Measurements from ENCODE around the gene GSG1L2.

The GSG1L2 gene

DNA sequence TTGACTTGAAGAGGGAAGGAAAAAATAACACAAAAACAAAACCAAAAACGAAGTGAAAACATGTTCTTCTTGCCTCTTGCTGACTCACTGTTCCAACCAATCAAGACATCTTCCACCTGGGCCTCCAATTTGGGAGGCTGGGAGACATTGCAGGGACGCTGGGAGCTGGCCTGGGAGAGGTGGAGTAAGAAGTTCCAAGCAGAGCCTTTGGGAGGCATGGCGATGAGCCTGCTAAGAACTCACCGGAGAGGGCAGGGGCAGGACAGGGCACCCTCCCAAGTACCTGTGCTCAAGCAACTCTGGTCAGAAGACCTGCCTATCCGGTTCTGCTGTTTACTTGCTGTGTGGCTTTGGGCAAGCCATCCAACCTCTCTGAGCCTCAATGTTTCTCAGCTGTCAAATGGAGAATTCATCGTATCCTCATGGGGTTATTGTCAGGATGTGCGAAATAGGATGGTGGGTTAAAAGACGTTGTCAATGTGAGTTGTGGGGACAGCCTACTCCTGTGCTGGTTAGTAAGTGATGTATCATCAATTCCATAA is 3.0 kb upstream of the GSG1L2 start:
- no peak for DNase-seq

DNA sequence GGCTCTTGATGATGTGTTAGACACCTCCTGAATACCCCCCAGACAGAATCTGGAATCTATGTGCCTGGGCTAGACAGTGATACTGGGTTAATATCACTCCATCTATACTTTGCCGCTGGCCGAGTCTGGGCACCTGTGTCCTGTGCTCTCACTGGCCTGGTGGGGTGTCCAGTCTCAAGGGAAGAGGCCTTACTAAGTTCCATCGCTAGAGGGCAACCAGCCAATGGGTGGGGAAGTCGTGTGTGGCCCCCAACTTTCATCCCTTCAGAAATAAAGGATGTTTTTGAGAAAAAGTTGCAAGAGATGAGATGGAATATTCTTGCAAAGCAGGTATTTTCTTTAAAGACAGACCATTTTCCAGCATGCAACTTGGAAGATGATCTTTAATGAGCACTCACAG is 2.2 kb upstream of the GSG1L2 start:
- no peak for DNase-seq

- DNase-seq = no peak
Measured at GRCh38 chr17:9820448-9820847, 1.4 kb downstream of the GSG1L2 start.

DNA sequence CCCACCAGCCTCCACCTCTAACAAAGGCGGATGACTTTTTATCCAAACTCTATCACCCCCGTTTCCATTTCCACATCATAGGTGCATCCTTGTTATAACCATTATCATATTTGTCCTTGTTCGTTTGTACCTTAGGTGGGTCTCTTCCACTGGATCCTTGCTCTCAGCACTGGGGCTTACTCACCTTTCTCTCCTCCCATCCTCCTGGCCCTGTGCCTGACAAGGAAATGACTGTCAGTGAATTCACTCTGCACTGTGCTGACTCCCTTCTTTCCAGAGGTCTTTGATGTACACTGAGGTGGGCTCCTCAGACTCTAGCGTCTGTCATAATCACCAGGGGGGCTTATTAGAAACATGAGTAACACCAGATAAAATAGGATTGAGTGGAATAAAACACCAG is 3.1 kb downstream of the GSG1L2 start:
- DNase-seq = no peak

DNA sequence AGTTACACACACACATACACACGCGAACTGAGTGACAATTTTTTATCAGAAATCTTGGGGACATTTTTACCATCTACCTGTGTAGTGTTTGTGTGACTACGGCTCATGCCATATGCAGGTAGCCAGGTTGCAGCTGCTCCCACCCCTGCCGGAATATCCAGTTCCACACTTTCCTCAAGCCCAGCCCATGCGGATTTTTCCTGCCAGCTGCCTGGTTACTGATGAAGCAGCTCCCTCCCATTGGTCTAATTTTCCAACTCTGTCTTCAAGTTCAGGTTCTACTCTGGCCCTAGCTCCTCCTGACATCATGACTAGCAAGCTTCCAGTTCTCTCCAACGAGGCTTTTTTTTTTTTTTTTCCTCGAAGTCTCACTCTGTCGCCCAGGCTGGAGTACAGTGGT is 4.8 kb downstream of the GSG1L2 start:
- DNase-seq = peak; percentile 48

DNA sequence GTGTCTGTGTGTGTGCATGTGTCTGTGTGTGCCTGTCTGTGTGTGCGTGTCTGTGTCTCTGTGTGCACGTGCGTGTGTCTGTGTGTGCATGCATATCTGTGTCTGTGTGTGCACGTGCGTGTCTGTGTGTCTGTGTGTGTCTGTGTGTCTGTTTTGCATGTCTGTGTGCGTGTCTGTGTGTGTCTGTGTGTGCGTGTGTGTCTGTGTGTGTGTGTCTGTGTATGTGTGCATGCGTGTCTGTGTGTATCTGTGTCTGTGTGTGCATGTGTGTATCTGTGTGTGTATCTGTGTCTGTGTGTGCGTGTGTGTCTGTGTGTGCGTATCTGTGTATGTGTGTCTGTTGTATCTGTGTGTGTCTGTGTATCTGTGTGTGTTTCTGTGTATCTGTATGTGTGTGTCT is 5.4 kb downstream of the GSG1L2 start:
- DNase-seq = no peak

DNA sequence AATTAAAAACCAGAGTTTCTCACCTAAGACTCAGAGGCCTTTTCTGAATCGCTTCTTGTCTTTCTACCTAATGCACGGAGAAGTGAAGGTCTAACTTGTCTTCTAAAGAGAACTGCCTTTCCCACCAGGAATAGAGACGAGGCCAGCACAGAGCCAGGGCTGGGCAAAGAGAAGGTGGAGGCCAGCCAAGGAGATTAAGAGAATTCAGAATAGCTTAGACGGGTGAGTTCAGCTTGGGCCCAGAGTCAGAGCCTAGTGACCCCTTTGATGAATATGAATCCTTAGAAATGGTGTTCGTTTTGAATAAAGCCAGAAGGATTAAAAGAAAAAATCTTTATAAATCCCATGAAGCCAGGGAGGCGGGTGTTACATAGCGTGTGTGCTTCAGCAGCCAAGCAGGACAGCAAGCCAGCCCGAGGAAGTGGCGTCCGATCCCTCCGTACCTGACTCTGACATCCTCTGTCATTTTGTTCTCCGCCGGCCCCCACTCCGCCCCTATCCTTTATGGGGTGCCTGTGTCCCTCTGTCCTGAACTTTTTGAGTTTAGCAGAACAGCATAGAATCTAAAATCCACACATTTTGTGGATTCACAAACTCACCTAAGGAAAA is 7.4 kb downstream of the GSG1L2 start:
- no peak for DNase-seq

- DNase-seq = no peak
Measured at GRCh38 chr17:9813166-9813565, 8.7 kb downstream of the GSG1L2 start.

GRCh38 chr17:9811537-9811936 is 10.3 kb downstream of the GSG1L2 start:
- DNase-seq = no peak

DNA sequence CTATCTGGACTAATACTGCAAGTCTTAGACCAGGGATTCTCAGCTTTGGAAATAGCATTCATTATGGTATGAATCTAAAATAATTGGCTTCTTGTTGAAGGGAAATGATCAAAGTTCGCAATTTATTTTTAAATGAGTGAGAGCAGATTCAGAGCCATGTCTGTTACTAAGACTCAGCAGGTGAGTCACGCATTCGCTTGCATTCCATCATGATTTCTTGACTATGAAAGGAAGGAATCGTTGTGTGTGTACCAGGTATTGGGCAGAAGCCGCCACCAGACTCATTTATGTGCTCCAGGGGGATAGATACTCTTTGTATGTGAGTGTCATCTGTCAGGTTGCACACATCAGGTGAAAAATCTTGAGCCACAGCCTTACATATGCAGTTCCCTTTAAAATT is 10.8 kb downstream of the GSG1L2 start:
- no peak for DNase-seq

DNA sequence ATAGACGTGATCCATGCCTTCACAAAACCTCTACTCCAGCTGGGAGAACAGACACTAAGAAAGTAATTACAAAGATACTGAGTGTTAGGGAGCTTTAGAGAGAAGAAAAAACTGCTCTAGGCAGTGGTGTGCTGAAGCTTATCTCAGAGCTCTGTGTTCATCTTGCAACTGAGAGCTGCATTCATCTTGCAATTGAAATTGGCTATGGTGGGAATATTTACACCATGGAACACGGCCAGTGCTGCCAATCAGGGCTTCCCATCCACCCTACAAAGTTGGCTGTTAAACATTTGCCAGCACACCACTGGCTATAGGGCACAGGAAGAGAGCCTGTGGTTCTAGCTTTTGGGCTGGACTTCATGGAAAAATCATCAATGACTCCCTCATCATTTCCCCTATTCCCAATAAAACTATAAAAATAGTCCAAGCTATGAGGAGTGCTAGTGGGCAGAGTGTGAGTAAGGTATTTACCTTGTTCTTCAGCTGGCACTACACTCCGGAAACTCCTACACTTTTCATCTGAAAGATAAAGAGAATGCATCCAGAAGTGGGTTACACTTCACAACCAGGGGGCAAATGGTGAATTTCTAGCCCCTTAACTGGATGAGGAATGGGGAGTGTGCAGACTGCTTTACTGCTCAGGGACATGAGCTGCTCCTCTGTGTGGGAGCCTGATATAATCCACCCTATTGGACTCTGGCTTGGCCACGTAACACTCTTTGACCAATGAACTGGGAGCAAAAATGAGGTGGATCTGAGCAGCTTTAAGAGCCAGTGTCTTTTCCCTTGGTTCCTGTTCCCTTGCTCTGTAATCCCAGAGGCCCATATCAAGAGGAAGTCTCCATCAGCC is 11.6 kb downstream of the GSG1L2 start:
- DNase-seq = no peak

DNA sequence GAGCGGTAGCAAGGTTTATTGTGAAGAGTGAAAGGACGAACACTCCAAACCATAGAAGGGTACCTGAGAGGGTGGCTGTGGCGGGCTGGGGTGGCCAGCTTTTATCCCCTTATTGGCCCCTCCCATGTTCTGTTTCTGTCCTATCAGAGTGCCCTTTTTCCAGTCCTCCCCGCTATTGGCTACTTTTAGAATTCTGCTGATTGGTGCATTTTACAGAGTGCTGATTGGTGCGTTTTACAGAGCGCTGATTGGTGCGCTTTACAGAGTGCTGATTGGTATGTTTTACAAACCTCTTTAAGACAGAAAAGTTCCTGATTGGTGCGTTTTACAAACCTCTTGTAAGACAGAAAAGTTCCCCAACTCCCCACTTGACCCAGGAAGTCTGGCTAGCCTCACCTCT is 12.5 kb downstream of the GSG1L2 start:
- DNase-seq = no peak

DNA sequence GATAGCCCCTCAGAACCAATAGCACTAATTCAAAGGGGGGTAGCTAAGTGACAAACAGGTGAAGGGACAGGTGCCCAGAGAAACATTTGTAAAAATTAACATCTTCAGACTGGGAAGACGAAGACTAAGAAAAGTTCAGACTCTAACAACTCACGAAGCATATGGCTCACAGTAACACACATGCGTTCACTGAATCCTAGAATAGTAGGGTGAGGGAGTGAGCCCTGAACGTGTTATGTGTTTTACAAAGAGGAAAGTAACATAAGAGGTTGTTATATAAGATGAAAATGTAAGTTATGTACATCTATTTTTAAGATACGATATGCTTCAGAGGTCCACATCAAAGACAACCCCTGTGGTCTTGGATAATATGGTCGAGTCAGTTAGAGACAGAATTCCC is 15.2 kb downstream of the GSG1L2 start:
- DNase-seq = no peak

DNA sequence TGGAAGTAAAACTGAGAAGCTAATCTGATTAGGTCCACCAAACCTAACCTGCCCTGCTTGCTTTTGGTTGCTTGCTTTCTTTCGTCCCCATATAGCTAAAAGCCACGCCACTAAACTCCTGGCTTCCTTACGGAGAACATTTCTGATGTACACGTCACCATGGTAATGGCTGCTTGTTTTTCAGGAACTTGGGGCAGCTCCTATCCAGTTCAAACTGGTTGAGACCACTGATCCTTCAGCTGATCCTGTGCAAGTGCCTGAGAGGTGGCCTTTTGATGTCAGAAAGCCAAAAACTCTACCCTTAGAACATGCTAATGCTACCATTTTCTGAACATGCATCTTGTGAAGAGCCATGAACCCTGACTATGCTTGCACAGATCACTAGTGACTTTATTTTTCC is 16.1 kb downstream of the GSG1L2 start:
- DNase-seq = no peak

- no peak for DNase-seq
Measured at GRCh38 chr17:9802697-9803096, 19.2 kb downstream of the GSG1L2 start.

DNA sequence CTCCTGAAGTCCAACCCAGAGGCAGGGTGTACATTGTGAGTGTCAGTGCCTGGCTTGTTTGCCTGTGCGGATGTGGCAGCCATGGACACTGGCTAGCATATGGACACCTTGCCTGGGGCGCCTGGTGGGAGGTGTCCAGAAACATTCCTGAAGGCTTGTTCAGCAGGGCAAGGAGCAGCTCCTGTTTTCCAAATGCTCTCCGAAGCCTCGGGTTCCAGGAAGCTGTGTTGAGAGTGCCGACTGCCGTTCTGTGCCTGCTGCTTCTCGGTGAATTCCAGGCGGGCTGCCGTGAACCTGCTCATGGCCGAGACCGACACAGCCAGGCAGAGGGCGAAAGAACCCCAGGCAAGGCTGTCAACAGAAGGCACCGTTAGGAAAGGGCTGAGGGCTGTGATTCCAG is 19.6 kb downstream of the GSG1L2 start:
- DNase-seq = no peak

DNA sequence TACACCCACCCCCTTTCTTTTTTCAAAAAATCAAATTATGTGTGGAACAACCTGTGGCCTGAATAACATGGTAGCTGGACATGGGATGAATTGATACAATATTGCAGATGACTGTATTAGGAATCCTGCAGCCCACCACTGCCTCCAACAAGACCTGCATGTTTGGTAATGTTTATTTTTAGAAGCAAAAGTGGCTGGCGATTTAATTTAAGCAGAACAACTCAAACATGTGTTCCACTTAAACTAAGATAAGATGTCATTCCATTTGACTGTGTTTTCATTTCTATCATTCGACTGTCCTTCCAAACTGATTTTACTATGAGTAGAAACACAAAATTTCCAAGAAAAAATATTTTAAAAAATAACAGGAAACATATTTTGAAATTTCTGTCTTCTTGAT is 20.4 kb downstream of the GSG1L2 start:
- no peak for DNase-seq

DNA sequence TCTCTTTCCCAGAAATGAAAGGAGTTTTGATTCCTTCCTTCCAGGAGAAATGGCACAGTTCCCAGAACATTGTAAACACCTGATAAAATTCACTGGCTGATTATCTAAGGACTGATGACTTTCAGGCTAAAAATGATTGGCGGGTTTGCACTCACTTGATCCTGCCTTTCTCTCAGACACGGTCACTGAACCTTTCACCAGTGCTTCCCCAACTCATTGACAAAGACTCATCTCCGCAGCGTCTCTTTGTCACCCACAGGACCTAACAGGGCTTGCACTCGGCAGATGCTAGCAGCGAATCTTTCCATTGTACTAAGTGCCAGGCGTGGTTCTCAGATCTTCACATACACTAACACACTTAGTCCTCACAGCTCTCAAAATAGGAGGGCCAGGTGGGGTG is 23.2 kb downstream of the GSG1L2 start:
- no peak for DNase-seq

DNA sequence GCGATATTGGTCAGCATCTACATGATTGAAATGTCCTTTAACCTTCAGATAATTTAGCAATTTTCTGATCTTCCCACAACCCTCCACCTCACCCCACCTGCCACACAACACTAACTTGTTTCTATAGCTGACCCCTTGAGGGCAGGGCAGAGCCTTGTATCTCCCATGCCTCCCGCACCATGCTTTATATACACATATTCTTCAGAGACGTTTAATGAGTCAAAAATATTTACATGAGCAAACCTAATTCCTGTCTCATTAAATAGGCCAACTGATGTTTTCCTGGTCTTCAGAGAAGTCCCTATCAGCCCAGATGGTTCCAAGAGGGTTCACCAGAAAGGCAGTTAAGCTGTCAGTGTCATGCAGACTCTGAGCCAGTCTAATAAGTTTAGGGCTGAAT is 23.9 kb downstream of the GSG1L2 start:
- DNase-seq = no peak

DNA sequence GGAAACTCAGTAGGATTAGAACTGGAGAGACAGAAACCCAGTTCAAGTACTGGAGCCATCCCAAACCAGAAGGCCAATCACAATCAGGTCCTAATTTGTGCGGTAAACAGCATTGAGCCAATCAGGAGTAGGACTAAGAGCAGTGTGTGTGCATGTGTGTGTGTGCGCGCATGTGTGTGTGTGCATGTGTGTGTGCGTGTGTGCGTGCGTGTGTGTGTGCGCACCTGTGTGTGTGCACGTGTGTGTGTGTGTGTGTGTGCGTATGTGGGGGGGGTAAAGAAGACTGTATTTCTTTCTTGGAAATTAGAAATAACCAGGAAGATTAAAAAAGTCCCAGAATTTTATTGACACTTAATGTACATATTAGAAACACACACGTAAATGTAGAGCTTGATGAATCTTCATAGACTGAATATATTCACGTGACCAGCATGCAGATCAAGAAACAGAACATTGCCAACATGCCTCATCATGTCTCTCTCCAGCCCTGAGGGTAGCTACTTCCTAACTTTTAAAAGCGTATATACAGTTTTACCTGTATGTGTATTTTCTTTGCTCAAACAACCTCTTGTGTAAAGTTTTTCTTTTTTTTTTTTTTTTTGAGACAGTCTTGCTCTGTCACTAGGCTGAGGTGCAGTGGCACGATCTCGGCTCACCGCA is 29.6 kb downstream of the GSG1L2 start:
- DNase-seq = no peak

DNA sequence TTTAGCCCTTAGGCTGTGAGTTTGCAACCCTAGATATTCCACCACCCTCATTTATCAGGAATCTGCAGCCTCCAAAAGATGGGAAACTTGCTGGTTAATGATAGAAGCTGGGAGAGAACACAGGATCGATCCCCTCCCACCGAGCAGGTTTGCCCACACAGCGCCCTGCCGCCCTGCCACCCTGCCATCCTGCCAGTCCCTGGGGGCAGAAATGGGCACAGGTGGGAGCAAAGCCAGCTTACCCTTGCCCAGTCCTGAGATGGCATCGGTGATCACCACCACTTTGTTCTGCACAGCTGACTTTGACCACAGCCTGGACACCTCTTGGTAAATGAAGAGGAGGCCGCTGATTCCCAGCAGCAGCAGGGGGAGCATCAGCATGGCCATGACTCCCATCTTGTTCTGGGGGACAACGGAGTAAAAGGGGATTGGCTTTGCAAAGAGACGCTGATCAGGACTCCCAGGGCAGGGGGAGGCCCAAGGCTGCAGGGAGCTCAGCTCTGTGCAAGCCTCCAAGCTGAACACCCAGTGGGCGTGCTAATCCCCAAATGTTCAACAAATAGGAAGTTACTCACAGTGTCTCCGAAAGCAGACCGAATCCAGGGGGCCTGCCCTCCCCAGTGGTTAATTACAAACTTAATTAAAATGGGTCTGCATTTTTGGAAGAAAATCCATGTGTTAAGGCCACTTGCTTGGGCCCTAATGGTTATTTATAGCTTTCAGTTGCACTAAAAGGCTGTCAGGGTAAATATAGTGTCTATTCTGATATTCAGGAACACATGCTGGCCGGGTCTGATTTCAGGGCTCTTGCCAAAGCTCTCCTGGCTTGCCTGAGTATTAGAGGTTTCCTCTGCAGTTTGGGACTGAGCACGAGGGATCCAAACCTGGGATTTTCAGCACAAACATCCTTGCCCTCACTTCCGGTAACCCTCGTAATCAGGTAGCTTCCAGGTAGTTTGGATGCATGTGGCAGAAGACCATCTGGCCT is 30.7 kb downstream of the GSG1L2 start, which contains the start of gene DHRS7C:
DHRS7C (minus strand) TSS at position 704 of the 988 bp plus-strand sequence; CDS start at position 396, 308 bp downstream.
- peak; percentile 54 for DNase-seq

DNA sequence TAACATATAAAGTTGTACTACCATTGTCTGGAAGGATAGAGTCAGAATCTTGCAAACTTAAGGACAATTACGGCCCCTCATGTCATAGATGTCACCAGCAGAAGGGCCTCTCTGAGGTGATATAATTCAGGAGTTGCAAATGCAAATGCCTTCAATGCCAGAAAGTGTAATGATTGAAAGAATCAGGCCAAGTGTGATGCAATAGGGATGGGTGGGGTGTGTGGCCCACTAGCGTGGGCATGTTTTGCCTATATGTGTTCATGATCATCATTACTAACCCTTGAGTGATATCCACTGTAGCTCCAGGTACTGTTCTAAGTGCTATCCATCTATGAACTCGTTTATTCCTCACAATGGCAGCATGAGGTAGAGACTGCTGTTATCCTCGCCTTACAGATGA is 31.6 kb downstream of the GSG1L2 start:
- DNase-seq = no peak

DNA sequence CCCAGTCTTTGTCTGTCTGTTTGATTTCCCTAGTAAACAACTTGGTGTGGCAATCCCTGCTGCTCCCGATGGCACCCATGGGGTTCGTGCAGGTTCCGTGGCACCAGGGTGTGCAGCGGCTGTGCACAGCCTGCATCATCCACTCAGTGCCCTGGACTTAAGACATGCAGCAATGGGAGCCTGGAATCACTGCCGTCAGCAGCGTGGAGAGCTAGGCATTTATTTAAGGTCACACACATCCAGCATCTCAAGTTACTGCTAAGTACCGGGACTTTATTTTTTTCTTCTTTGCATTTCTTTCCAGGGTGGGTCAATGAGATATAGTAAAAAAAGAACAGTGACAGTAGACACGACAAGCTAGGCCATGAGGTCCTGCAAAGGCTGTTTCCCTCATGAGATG is 33.3 kb downstream of the GSG1L2 start:
- no peak for DNase-seq
